ENCODE data around the gene RASA2. TPM values are rescaled to one million over a fixed set of nuclear protein-coding genes. Genes with fewer than 3 reads are reported as not detected.

Gene RASA2
- total RNA-seq, 6 donors from 2014 or later, result 11.7 to 41.5 (median 21.3) TPM

GRCh38 chr3:141456301-141456625 is 30.6 kb upstream of the RASA2 start:
- Histone ChIP-seq H3K4me3 (no peak overlapping the region), H3K9me3 (no peaks in the 10 kb centered on the region), H3K36me3 (no peaks in the 10 kb centered on the region), H3K27ac (no peak overlapping the region), H3K27me3 (no peaks in the 10 kb centered on the region), H3K4me1 (peaks cover 9 to 31% (median 20%) of the 10 kb centered on the region in 4 donors)
- no peak for DNase-seq
- TF ChIP-seq EP300 (IDR thresholded peaks at IDR 0.05) (no peak), POLR2A (IDR thresholded peaks at IDR 0.05) (no peak), CTCF (IDR thresholded peaks at IDR 0.05) (no peak), POLR2AphosphoS5 (IDR thresholded peaks at IDR 0.05) (no peak)
- WGBS, 2 donors, result 87 to 90% methylated on average over 11 of the region's 11 CpGs
- ATAC-seq (ENCODE audit: low FRiP score in 2 of 2), result peak in 1 of 2 donors; percentile 25

- no peak for ATAC-seq (ENCODE audit: low FRiP score in 2 of 2)
Observed at GRCh38 chr3:141457624-141458236, 29.1 kb upstream of the RASA2 start.

GRCh38 chr3:141459008-141459407 is 27.8 kb upstream of the RASA2 start:
- Histone ChIP-seq H3K27me3 (no peaks in the 10 kb centered on the region), H3K9me3 (peaks cover 0 to 4% (median 0%) of the 10 kb centered on the region in 4 donors), H3K27ac (no peak overlapping the region), H3K4me1 (peaks cover 6 to 22% (median 11%) of the 10 kb centered on the region in 4 donors), H3K36me3 (no peaks in the 10 kb centered on the region), H3K4me3 (no peak overlapping the region)
- ATAC-seq (ENCODE audit: low FRiP score in 2 of 2) (no peak), DNase-seq (no peak)
- WGBS, 2 donors, result 69 to 80% methylated on average over 7 of the region's 7 CpGs
- TF ChIP-seq POLR2AphosphoS5 (IDR thresholded peaks at IDR 0.05) (no peak), POLR2A (IDR thresholded peaks at IDR 0.05) (no peak), EP300 (IDR thresholded peaks at IDR 0.05) (no peak), CTCF (IDR thresholded peaks at IDR 0.05) (no peak)

More at GRCh38 chr3:141457624-141458236, 29.1 kb upstream of the RASA2 start:
- no peak for DNase-seq
- 84 to 87% methylated on average over 3 of the region's 3 CpGs for WGBS, 2 donors
- Histone ChIP-seq H3K27ac (no peak overlapping the region), H3K9me3 (no peaks in the 10 kb centered on the region), H3K4me1 (peaks cover 6 to 22% (median 11%) of the 10 kb centered on the region in 4 donors), H3K4me3 (no peak overlapping the region), H3K27me3 (no peaks in the 10 kb centered on the region), H3K36me3 (no peaks in the 10 kb centered on the region)
- TF ChIP-seq EP300 (IDR thresholded peaks at IDR 0.05) (no peak), POLR2AphosphoS5 (IDR thresholded peaks at IDR 0.05) (no peak), CTCF (IDR thresholded peaks at IDR 0.05) (no peak), POLR2A (IDR thresholded peaks at IDR 0.05) (no peak)

GRCh38 chr3:141460097-141460704 is 26.6 kb upstream of the RASA2 start:
- TF ChIP-seq EP300 (IDR thresholded peaks at IDR 0.05) (no peak), CTCF (IDR thresholded peaks at IDR 0.05) (peak; percentile 74 to 85 (median 82)), POLR2A (IDR thresholded peaks at IDR 0.05) (no peak)
- 27 to 31% methylated on average over 10 of the region's 10 CpGs for WGBS, 2 donors
- H3K4me3 ChIP-seq, result no peak overlapping the region
- no peaks in the 10 kb centered on the region for H3K36me3 ChIP-seq
- no peak overlapping the region for H3K27ac ChIP-seq
- H3K27me3 ChIP-seq, result no peaks in the 10 kb centered on the region
- DNase-seq (peak in 1 of 2 donors; percentile 87), ATAC-seq (ENCODE audit: low FRiP score in 2 of 2) (peak; percentile 93 to 96)
- peaks cover 0 to 12% (median 0%) of the 10 kb centered on the region in 4 donors for H3K9me3 ChIP-seq
- H3K4me1 ChIP-seq, result peaks cover 4 to 10% (median 5%) of the 10 kb centered on the region in 4 donors

All from upper lobe of left lung (tissue), 6 donors.